HEK293 (cell line): ENCODE measurements around the gene ROBO4.

Source experiments
- ZNF138 ChIP-seq: fragments of 450-650 bp; formaldehyde crosslinking; IDR thresholded peaks from 2 replicates; pipeline ENCODE4 v1.5.1; 2016; ENCODE audit warnings: missing biosample characterization, missing genetic modification characterization, borderline replicate concordance
- TF ChIP-seq, protein P1 (sequence below): fragments of 450-650 bp; formaldehyde crosslinking; IDR thresholded peaks from 2 replicates; pipeline ENCODE4 v1.5.1; 2016; ENCODE audit warnings: missing biosample characterization, missing genetic modification characterization, low read depth
- TF ChIP-seq, protein P2 (sequence below): fragments of 450-650 bp; formaldehyde crosslinking; IDR thresholded peaks from 2 replicates; pipeline ENCODE4 v1.5.1; 2016; ENCODE audit warnings: missing biosample characterization, missing genetic modification characterization
- TF ChIP-seq, protein P3 (sequence below): fragments of 450-650 bp; formaldehyde crosslinking; IDR thresholded peaks from 2 replicates; pipeline ENCODE4 v1.5.1; 2016; ENCODE audit warnings: missing biosample characterization, missing genetic modification characterization, borderline replicate concordance

DNA sequence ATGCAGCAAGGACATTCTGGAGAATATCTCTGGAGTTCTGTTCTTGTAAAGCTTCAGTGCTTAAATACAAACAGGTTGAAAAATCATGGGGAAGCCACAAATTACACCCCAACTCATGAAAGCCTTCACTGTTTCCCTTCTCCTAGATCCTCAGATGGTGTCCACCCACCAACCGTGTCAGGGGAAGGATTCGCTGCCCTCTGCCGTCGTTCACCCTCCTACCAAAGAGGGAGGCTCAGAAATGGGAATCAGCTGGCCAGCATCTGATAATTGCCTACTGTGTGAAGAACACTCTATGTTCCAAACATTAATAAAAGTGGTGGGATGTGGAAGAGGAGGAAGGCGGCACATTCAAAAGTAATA is 45.6 kb upstream of the ROBO4 start:
- TF ChIP-seq, protein P1, sequence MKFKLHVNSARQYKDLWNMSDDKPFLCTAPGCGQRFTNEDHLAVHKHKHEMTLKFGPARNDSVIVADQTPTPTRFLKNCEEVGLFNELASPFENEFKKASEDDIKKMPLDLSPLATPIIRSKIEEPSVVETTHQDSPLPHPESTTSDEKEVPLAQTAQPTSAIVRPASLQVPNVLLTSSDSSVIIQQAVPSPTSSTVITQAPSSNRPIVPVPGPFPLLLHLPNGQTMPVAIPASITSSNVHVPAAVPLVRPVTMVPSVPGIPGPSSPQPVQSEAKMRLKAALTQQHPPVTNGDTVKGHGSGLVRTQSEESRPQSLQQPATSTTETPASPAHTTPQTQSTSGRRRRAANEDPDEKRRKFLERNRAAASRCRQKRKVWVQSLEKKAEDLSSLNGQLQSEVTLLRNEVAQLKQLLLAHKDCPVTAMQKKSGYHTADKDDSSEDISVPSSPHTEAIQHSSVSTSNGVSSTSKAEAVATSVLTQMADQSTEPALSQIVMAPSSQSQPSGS (tag by site-specific recombination) = no peak
- TF ChIP-seq, protein P2, sequence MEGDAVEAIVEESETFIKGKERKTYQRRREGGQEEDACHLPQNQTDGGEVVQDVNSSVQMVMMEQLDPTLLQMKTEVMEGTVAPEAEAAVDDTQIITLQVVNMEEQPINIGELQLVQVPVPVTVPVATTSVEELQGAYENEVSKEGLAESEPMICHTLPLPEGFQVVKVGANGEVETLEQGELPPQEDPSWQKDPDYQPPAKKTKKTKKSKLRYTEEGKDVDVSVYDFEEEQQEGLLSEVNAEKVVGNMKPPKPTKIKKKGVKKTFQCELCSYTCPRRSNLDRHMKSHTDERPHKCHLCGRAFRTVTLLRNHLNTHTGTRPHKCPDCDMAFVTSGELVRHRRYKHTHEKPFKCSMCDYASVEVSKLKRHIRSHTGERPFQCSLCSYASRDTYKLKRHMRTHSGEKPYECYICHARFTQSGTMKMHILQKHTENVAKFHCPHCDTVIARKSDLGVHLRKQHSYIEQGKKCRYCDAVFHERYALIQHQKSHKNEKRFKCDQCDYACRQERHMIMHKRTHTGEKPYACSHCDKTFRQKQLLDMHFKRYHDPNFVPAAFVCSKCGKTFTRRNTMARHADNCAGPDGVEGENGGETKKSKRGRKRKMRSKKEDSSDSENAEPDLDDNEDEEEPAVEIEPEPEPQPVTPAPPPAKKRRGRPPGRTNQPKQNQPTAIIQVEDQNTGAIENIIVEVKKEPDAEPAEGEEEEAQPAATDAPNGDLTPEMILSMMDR (tag by site-specific recombination) = no peak
- TF ChIP-seq, protein P3, sequence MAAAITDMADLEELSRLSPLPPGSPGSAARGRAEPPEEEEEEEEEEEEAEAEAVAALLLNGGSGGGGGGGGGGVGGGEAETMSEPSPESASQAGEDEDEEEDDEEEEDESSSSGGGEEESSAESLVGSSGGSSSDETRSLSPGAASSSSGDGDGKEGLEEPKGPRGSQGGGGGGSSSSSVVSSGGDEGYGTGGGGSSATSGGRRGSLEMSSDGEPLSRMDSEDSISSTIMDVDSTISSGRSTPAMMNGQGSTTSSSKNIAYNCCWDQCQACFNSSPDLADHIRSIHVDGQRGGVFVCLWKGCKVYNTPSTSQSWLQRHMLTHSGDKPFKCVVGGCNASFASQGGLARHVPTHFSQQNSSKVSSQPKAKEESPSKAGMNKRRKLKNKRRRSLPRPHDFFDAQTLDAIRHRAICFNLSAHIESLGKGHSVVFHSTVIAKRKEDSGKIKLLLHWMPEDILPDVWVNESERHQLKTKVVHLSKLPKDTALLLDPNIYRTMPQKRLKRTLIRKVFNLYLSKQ (tag by site-specific recombination) = no peak
- TF ChIP-seq ZNF138 (tag by site-specific recombination) = no peak
